ENCODE results near the gene GUCY2D.

The GUCY2D gene

GRCh38 chr17:8055851-8056231 is 53.4 kb downstream of the GUCY2D start:
- Histone ChIP-seq H3K4me2 (ENCODE audit: low read depth, low read length, poor library complexity, severe bottlenecking) (peak overlapping the region; percentile 58), H3K9me2 (replicated peaks; ENCODE audit: low read depth, low read length) (no peaks in the 10 kb centered on the region), H3K4me3 (ENCODE audit: low read length, poor library complexity, severe bottlenecking) (peak overlapping the region; percentile 28), H3K9ac (ENCODE audit: low read depth, low read length, poor library complexity, severe bottlenecking) (peak overlapping the region; percentile 3), H3K79me2 (ENCODE audit: insufficient read depth, low read length) (no peaks in the 10 kb centered on the region), H3K27me3 (ENCODE audit: insufficient read depth, low read length, poor library complexity, severe bottlenecking) (no peaks in the 10 kb centered on the region), H4K20me1 (ENCODE audit: insufficient read depth, low read length, poor library complexity, severe bottlenecking) (no peaks in the 10 kb centered on the region), H3K36me3 (ENCODE audit: insufficient read depth, low read length) (no peaks in the 10 kb centered on the region), H2AFZ (ENCODE audit: low read length) (peak overlapping the region; percentile 62; the same call in 1 of the 2 replicates), H3K9me3 (ENCODE audit: insufficient read depth, low read depth, low read length) (no peaks in the 10 kb centered on the region), H3K4me1 (ENCODE audit: insufficient read depth, low read length, poor library complexity, severe bottlenecking) (peaks cover 27% of the 10 kb centered on the region), H3F3A (ENCODE audit: low read depth) (no peaks in the 10 kb centered on the region)
- TF ChIP-seq, protein P1, sequence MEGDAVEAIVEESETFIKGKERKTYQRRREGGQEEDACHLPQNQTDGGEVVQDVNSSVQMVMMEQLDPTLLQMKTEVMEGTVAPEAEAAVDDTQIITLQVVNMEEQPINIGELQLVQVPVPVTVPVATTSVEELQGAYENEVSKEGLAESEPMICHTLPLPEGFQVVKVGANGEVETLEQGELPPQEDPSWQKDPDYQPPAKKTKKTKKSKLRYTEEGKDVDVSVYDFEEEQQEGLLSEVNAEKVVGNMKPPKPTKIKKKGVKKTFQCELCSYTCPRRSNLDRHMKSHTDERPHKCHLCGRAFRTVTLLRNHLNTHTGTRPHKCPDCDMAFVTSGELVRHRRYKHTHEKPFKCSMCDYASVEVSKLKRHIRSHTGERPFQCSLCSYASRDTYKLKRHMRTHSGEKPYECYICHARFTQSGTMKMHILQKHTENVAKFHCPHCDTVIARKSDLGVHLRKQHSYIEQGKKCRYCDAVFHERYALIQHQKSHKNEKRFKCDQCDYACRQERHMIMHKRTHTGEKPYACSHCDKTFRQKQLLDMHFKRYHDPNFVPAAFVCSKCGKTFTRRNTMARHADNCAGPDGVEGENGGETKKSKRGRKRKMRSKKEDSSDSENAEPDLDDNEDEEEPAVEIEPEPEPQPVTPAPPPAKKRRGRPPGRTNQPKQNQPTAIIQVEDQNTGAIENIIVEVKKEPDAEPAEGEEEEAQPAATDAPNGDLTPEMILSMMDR (conservative IDR thresholded peaks at IDR 0.05; ENCODE audit: low read length), result no peak
- TF ChIP-seq EZH2phosphoT487 (IDR thresholded peaks at IDR 0.05; ENCODE audit: borderline replicate concordance), result no peak

- Histone ChIP-seq H3K9me3 (ENCODE audit: insufficient read depth, low read depth, low read length) (no peaks in the 10 kb centered on the region), H2AFZ (ENCODE audit: low read length) (peak overlapping the region; percentile 62), H3K4me1 (ENCODE audit: insufficient read depth, low read length, poor library complexity, severe bottlenecking) (peaks cover 27% of the 10 kb centered on the region), H3K4me3 (ENCODE audit: low read length, poor library complexity, severe bottlenecking) (peak overlapping the region; percentile 47), H4K20me1 (ENCODE audit: insufficient read depth, low read length, poor library complexity, severe bottlenecking) (no peaks in the 10 kb centered on the region), H3K9me2 (replicated peaks; ENCODE audit: low read depth, low read length) (no peaks in the 10 kb centered on the region), H3K27me3 (ENCODE audit: insufficient read depth, low read length, poor library complexity, severe bottlenecking) (no peaks in the 10 kb centered on the region), H3K4me2 (ENCODE audit: low read depth, low read length, poor library complexity, severe bottlenecking) (peak overlapping the region; percentile 58), H3K9ac (ENCODE audit: low read depth, low read length, poor library complexity, severe bottlenecking) (peak overlapping the region; percentile 42), H3K36me3 (ENCODE audit: insufficient read depth, low read length) (no peaks in the 10 kb centered on the region), H3K79me2 (ENCODE audit: insufficient read depth, low read length) (no peaks in the 10 kb centered on the region), H3F3A (ENCODE audit: low read depth) (no peaks in the 10 kb centered on the region)
- no peak for TF ChIP-seq EZH2phosphoT487 (IDR thresholded peaks at IDR 0.05; ENCODE audit: borderline replicate concordance)
- TF ChIP-seq, protein P1 (conservative IDR thresholded peaks at IDR 0.05; ENCODE audit: low read length), result no peak
Measured at GRCh38 chr17:8056232-8056975, 54.0 kb downstream of the GUCY2D start.

- Histone ChIP-seq H3F3A (ENCODE audit: low read depth) (no peaks in the 10 kb centered on the region), H3K4me1 (ENCODE audit: insufficient read depth, low read length, poor library complexity, severe bottlenecking) (peaks cover 27% of the 10 kb centered on the region), H3K9ac (ENCODE audit: low read depth, low read length, poor library complexity, severe bottlenecking) (peak overlapping the region; percentile 42), H2AFZ (ENCODE audit: low read length) (0 out of 2 replicates have a peak overlapping the region, but pooled peaks have one; percentile 62), H3K79me2 (ENCODE audit: insufficient read depth, low read length) (no peaks in the 10 kb centered on the region), H3K4me3 (ENCODE audit: low read length, poor library complexity, severe bottlenecking) (peak overlapping the region; percentile 47), H3K27me3 (ENCODE audit: insufficient read depth, low read length, poor library complexity, severe bottlenecking) (no peaks in the 10 kb centered on the region), H3K4me2 (ENCODE audit: low read depth, low read length, poor library complexity, severe bottlenecking) (peak overlapping the region; percentile 58), H3K9me3 (ENCODE audit: insufficient read depth, low read depth, low read length) (no peaks in the 10 kb centered on the region), H4K20me1 (ENCODE audit: insufficient read depth, low read length, poor library complexity, severe bottlenecking) (no peaks in the 10 kb centered on the region), H3K9me2 (replicated peaks; ENCODE audit: low read depth, low read length) (no peaks in the 10 kb centered on the region), H3K36me3 (ENCODE audit: insufficient read depth, low read length) (no peaks in the 10 kb centered on the region)
- TF ChIP-seq, protein P1 (conservative IDR thresholded peaks at IDR 0.05; ENCODE audit: low read length), result no peak
- no peak for TF ChIP-seq EZH2phosphoT487 (IDR thresholded peaks at IDR 0.05; ENCODE audit: borderline replicate concordance)
Measured at GRCh38 chr17:8056976-8057625, 54.7 kb downstream of the GUCY2D start.

Data from Loucy (cell line).